ENCODE measurements around the gene SLC6A18.

- TF ChIP-seq CTCF (optimal IDR thresholded peaks at IDR 0.05 in 1 of 3, IDR thresholded peaks at IDR 0.05 in 1 of 3, conservative IDR thresholded peaks at IDR 0.05 in 1 of 3; ENCODE audit: extremely low read depth in 1 of 3, insufficient read depth in 2 of 3, low read length in 3 of 3) (no peak), EZH2 (IDR thresholded peaks at IDR 0.05; ENCODE audit: low read length) (no peak)
These were observed 69.1 kb downstream of the SLC6A18 start for GRCh38 chr5:1294206-1294834.
